NCI-H526 treated with DMSO at 0.1 percent for 48 hours (cell line): ENCODE data around the gene JMJD6.

ENCODE experiments used
- DNase-seq: peaks from one replicate; lab custom pipeline; 2025; lab: John Stamatoyannopoulos, UW

Gene JMJD6

GRCh38 chr17:76697702-76698465, 28.5 kb downstream of the JMJD6 start:
- DNase-seq = peak; percentile 36

- no peak for DNase-seq
These were observed 29.4 kb downstream of the JMJD6 start for GRCh38 chr17:76696763-76697701.

- no peak for DNase-seq
These were observed 31.2 kb downstream of the JMJD6 start for GRCh38 chr17:76695059-76695831.

- DNase-seq = no peak
These were observed 34.8 kb downstream of the JMJD6 start for GRCh38 chr17:76691379-76692191.

GRCh38 chr17:76690596-76691280, 35.7 kb downstream of the JMJD6 start:
- no peak for DNase-seq

- DNase-seq = no peak
These were observed 36.5 kb downstream of the JMJD6 start for GRCh38 chr17:76689859-76690258.

- DNase-seq = no peak
These were observed 38.2 kb downstream of the JMJD6 start for GRCh38 chr17:76688165-76688622.

- no peak for DNase-seq
These were observed 38.9 kb downstream of the JMJD6 start for GRCh38 chr17:76687298-76688164.

GRCh38 chr17:76686538-76687297, 39.7 kb downstream of the JMJD6 start:
- no peak for DNase-seq

GRCh38 chr17:76685846-76686245, 40.6 kb downstream of the JMJD6 start:
- DNase-seq = no peak

- DNase-seq = no peak
These were observed 41.0 kb downstream of the JMJD6 start for GRCh38 chr17:76685366-76685765.

GRCh38 chr17:76684756-76685155, 41.6 kb downstream of the JMJD6 start:
- DNase-seq = no peak

GRCh38 chr17:76683921-76684745, 42.3 kb downstream of the JMJD6 start:
- no peak for DNase-seq

- no peak for DNase-seq
These were observed 43.2 kb downstream of the JMJD6 start for GRCh38 chr17:76683011-76683755.

GRCh38 chr17:76682296-76682695, 44.1 kb downstream of the JMJD6 start:
- DNase-seq = no peak

GRCh38 chr17:76681222-76682137, 44.9 kb downstream of the JMJD6 start:
- peak; percentile 46 for DNase-seq
